Fibroblast of pulmonary artery (primary cell): ENCODE data around the gene PIP5K1A.

ENCODE experiments used
- DNase-seq: peaks from one replicate; pipeline ENCODE4 v3.0.0-alpha.2; 2010; ENCODE audit warnings: low read depth
- H3K4me3 ChIP-seq: replicated peaks from 2 replicates; pipeline ENCODE4 v1.5.1; 2011; ENCODE audit warnings: low read depth, mild to moderate bottlenecking, control low read depth, low read length, moderate library complexity
- TF ChIP-seq, protein P1 (sequence below): IDR thresholded peaks from 2 replicates; pipeline ENCODE4 v1.5.1; 2011; ENCODE audit warnings: mild to moderate bottlenecking, control low read depth, low read length, inconsistent platforms; ENCODE audit errors: missing control alignments

PIP5K1A gene

DNA sequence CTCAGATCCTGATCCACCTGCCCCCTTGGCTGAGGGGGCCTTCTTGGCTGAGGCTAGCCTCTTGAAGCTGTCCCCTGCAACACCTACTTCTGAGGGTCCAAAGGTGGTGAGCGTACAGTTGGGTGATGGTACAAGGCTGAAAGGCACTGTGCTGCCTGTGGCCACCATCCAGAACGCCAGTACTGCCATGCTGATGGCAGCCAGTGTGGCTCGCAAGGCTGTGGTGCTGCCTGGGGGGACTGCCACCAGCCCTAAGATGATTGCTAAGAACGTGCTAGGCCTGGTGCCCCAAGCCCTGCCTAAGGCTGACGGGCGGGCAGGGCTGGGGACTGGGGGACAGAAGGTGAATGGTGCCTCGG lies 89.0 kb downstream of the PIP5K1A start:
- DNase-seq: no peak
- TF ChIP-seq, protein P1, sequence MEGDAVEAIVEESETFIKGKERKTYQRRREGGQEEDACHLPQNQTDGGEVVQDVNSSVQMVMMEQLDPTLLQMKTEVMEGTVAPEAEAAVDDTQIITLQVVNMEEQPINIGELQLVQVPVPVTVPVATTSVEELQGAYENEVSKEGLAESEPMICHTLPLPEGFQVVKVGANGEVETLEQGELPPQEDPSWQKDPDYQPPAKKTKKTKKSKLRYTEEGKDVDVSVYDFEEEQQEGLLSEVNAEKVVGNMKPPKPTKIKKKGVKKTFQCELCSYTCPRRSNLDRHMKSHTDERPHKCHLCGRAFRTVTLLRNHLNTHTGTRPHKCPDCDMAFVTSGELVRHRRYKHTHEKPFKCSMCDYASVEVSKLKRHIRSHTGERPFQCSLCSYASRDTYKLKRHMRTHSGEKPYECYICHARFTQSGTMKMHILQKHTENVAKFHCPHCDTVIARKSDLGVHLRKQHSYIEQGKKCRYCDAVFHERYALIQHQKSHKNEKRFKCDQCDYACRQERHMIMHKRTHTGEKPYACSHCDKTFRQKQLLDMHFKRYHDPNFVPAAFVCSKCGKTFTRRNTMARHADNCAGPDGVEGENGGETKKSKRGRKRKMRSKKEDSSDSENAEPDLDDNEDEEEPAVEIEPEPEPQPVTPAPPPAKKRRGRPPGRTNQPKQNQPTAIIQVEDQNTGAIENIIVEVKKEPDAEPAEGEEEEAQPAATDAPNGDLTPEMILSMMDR: no peak
- H3K4me3 ChIP-seq: no peak overlapping the region

DNA sequence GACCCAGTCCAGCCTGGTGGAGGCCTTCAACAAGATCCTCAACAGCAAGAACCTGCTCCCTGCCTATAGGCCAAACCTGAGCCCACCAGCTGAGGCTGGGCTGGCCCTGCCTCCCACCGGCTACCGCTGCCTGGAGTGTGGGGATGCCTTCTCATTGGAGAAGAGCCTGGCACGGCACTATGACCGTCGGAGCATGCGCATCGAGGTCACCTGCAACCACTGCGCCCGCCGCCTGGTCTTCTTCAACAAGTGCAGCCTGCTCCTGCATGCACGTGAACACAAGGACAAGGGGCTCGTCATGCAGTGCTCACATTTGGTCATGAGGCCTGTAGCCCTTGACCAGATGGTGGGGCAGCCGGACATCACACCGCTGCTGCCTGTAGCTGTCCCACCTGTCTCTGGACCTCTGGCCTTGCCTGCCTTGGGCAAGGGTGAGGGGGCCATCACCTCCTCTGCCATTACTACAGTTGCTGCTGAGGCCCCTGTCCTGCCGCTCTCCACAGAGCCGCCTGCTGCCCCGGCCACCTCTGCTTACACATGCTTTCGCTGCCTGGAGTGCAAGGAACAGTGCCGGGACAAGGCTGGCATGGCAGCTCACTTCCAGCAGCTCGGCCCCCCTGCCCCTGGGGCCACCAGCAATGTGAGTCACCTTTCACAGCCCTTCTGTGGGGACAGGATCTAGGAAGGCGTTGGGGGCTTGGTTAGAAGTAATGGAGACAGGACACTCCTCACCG lies 89.6 kb downstream of the PIP5K1A start:
- no peak overlapping the region for H3K4me3 ChIP-seq
- TF ChIP-seq, protein P1: no peak
- no peak for DNase-seq

DNA sequence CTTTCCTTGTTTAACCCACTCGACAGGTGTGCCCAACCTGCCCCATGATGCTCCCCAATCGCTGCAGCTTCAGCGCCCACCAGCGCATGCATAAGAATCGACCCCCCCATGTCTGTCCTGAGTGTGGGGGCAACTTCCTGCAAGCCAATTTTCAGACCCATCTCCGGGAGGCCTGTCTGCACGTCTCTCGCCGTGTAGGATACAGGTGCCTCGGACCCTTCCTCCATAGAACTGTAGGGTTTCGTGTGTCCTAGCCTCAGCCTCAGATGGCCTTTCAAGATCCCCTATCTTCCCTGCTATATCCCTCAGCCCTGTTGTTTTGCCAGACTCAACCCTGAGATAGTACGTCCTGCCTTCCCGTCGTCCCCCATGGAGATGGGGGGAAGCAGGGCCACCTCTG lies 90.2 kb downstream of the PIP5K1A start:
- no peak overlapping the region for H3K4me3 ChIP-seq
- DNase-seq: no peak
- TF ChIP-seq, protein P1: no peak

DNA sequence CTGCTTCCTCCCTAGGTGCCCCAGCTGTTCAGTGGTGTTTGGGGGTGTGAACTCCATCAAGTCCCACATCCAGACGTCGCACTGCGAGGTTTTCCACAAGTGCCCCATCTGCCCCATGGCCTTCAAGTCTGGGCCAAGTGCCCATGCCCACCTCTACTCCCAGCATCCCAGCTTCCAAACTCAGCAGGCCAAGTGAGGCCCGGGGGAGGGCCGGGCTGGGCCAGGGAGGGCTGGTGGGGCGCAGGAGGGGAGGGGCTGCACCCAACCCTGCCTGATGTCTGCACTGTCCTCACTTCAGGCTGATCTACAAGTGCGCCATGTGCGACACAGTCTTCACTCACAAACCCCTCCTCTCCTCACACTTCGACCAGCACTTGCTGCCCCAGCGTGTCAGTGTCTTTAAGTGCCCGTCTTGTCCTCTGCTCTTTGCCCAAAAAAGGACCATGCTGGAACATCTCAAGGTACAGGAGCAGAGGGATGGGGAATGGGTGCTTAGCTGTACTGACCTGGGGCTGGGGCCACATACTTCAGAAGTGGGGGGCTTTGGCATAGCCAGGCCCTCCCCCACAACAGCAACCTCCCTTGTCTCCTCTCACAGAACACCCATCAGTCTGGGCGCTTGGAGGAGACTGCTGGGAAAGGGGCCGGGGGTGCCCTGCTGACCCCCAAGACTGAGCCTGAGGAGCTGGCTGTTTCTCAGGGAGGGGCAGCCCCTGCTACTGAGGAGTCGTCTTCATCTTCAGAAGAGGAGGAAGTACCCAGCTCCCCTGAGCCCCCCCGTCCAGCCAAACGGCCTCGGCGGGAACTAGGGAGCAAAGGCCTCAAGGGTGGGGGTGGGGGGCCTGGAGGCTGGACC lies 91.0 kb downstream of the PIP5K1A start:
- TF ChIP-seq, protein P1: no peak
- H3K4me3 ChIP-seq: no peak overlapping the region
- DNase-seq: no peak

GRCh38 chr1:151289991-151290708 lies 91.8 kb downstream of the PIP5K1A start:
- H3K4me3 ChIP-seq: no peak overlapping the region
- TF ChIP-seq, protein P1: no peak
- DNase-seq: no peak

DNA sequence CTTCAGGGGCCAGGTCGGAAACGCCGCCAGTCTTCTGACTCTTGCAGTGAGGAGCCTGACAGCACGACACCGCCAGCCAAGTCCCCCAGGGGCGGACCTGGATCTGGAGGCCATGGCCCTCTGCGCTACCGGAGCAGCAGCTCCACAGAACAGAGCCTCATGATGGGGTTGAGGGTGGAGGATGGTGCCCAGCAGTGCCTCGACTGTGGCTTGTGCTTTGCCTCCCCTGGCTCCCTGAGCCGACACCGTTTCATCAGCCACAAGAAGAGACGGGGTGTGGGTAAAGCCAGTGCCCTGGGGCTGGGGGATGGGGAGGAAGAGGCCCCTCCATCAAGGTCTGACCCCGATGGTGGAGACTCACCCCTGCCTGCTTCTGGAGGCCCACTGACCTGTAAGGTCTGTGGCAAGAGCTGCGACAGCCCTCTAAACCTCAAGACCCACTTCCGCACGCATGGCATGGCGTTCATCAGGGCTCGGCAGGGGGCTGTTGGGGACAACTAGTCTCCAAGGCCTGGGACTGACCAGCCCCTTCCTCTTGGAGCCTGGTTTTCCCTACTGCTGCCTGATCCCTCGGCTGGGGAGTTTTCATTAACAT lies 92.5 kb downstream of the PIP5K1A start:
- TF ChIP-seq, protein P1: no peak
- no peak overlapping the region for H3K4me3 ChIP-seq
- DNase-seq: no peak
